ENCODE measurements around the gene METTL15.

The METTL15 gene

DNA sequence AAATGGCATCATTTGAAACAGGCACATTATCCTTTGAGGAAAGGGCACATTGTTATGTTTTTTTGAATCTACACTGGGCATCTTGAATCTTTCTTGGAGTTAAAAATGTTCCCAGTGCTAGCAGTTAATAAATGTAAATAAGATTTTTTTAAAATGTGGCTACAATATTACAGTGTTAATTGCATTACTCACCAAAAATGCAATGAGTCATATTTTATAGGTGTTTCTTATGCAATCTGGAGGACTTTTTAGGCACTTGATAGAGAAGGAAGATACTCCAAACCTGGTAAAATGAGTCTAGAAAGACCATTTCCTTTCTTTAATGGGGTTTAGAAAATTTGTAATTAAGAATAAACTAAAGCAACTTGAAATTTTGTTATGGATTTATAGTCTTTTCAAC, 238.0 kb downstream of the METTL15 start:
- Histone ChIP-seq H3K9ac (ENCODE audit: low read length) (no peak overlapping the region), H3K4me2 (ENCODE audit: low read length) (no peak overlapping the region), H3K79me2 (ENCODE audit: insufficient read depth, low read length) (no peaks in the 10 kb centered on the region), H4K20me1 (ENCODE audit: insufficient read depth, low read length) (no peaks in the 10 kb centered on the region), H3K27ac (ENCODE audit: low read depth, low read length, poor library complexity, severe bottlenecking) (no peak overlapping the region), H3K9me2 (ENCODE audit: low read depth, low read length) (no peaks in the 10 kb centered on the region), H3K4me3 (ENCODE audit: low read depth, low read length, poor library complexity, severe bottlenecking) (no peak overlapping the region), H3F3A (ENCODE audit: insufficient read depth, low read length) (no peaks in the 10 kb centered on the region), H3K36me3 (ENCODE audit: insufficient read depth, low read length) (no peaks in the 10 kb centered on the region), H3K4me1 (ENCODE audit: insufficient read depth, low read length, severe bottlenecking) (no peaks in the 10 kb centered on the region), H3K9me3 (ENCODE audit: low read length) (no peaks in the 10 kb centered on the region), H2AFZ (ENCODE audit: low read length) (no peak overlapping the region), H3K27me3 (ENCODE audit: insufficient read depth, low read length) (no peaks in the 10 kb centered on the region)
- TF ChIP-seq, protein P1, sequence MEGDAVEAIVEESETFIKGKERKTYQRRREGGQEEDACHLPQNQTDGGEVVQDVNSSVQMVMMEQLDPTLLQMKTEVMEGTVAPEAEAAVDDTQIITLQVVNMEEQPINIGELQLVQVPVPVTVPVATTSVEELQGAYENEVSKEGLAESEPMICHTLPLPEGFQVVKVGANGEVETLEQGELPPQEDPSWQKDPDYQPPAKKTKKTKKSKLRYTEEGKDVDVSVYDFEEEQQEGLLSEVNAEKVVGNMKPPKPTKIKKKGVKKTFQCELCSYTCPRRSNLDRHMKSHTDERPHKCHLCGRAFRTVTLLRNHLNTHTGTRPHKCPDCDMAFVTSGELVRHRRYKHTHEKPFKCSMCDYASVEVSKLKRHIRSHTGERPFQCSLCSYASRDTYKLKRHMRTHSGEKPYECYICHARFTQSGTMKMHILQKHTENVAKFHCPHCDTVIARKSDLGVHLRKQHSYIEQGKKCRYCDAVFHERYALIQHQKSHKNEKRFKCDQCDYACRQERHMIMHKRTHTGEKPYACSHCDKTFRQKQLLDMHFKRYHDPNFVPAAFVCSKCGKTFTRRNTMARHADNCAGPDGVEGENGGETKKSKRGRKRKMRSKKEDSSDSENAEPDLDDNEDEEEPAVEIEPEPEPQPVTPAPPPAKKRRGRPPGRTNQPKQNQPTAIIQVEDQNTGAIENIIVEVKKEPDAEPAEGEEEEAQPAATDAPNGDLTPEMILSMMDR (IDR thresholded peaks at IDR 0.05; ENCODE audit: low read length): no peak
- no peak for TF ChIP-seq EZH2 (IDR thresholded peaks at IDR 0.05; ENCODE audit: borderline replicate concordance, low read length)

DNA sequence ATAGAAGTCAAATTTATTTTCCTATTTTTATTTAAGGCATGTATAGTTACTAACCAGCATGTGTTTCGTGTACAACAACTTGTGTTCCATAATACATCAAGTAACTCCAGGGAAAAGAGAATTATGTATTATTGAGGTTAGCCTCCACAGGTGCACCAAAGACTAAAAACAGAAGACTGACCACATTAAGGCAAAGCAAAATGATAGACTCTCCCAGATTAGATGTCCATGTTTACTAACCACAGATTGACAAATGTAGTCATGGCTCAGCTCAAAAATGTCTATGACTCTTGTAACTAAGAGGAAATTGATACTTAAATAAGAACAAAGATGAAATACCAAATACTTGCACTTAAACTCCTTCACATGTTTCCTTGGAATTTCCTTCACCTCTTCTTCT, 238.5 kb downstream of the METTL15 start:
- H3K9me2 ChIP-seq (ENCODE audit: low read depth, low read length): no peaks in the 10 kb centered on the region
- H3K27me3 ChIP-seq (ENCODE audit: insufficient read depth, low read length): no peaks in the 10 kb centered on the region
- H3K79me2 ChIP-seq (ENCODE audit: insufficient read depth, low read length): no peaks in the 10 kb centered on the region
- H2AFZ ChIP-seq (ENCODE audit: low read length): no peak overlapping the region
- TF ChIP-seq, protein P1 (IDR thresholded peaks at IDR 0.05; ENCODE audit: low read length): no peak
- TF ChIP-seq EZH2 (IDR thresholded peaks at IDR 0.05; ENCODE audit: borderline replicate concordance, low read length): no peak
- H3K4me1 ChIP-seq (ENCODE audit: insufficient read depth, low read length, severe bottlenecking): no peaks in the 10 kb centered on the region
- no peaks in the 10 kb centered on the region for H3K9me3 ChIP-seq (ENCODE audit: low read length)
- no peak overlapping the region for H3K9ac ChIP-seq (ENCODE audit: low read length)
- no peak overlapping the region for H3K4me3 ChIP-seq (ENCODE audit: low read depth, low read length, poor library complexity, severe bottlenecking)
- H3F3A ChIP-seq (ENCODE audit: insufficient read depth, low read length): no peaks in the 10 kb centered on the region
- no peaks in the 10 kb centered on the region for H3K36me3 ChIP-seq (ENCODE audit: insufficient read depth, low read length)
- no peak overlapping the region for H3K4me2 ChIP-seq (ENCODE audit: low read length)
- no peaks in the 10 kb centered on the region for H4K20me1 ChIP-seq (ENCODE audit: insufficient read depth, low read length)
- no peak overlapping the region for H3K27ac ChIP-seq (ENCODE audit: low read depth, low read length, poor library complexity, severe bottlenecking)

DNA sequence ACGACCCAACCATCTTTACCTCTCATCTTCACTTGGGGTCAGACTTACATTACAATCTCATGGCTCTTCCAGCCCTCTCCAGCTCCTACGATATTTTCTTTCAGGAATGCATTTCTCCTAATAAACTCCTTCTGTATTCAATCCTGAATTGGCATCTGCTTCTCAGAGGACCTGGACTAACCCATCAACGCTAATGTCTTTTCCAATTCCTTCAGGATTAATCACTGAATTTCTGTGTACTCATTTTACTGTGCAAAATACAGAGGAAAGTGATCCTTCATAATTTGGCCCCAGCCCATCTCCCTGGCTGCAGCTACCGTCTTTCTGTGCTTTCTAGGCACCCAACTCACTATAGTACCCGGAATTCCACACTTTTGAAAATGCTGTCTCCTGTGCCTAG, 239.2 kb downstream of the METTL15 start:
- no peak overlapping the region for H3K4me3 ChIP-seq (ENCODE audit: low read depth, low read length, poor library complexity, severe bottlenecking)
- no peaks in the 10 kb centered on the region for H3F3A ChIP-seq (ENCODE audit: insufficient read depth, low read length)
- no peaks in the 10 kb centered on the region for H3K27me3 ChIP-seq (ENCODE audit: insufficient read depth, low read length)
- no peaks in the 10 kb centered on the region for H4K20me1 ChIP-seq (ENCODE audit: insufficient read depth, low read length)
- no peaks in the 10 kb centered on the region for H3K79me2 ChIP-seq (ENCODE audit: insufficient read depth, low read length)
- H2AFZ ChIP-seq (ENCODE audit: low read length): no peak overlapping the region
- H3K27ac ChIP-seq (ENCODE audit: low read depth, low read length, poor library complexity, severe bottlenecking): no peak overlapping the region
- no peaks in the 10 kb centered on the region for H3K4me1 ChIP-seq (ENCODE audit: insufficient read depth, low read length, severe bottlenecking)
- H3K4me2 ChIP-seq (ENCODE audit: low read length): no peak overlapping the region
- no peaks in the 10 kb centered on the region for H3K9me3 ChIP-seq (ENCODE audit: low read length)
- H3K36me3 ChIP-seq (ENCODE audit: insufficient read depth, low read length): no peaks in the 10 kb centered on the region
- no peaks in the 10 kb centered on the region for H3K9me2 ChIP-seq (ENCODE audit: low read depth, low read length)
- no peak for TF ChIP-seq EZH2 (IDR thresholded peaks at IDR 0.05; ENCODE audit: borderline replicate concordance, low read length)
- TF ChIP-seq, protein P1 (IDR thresholded peaks at IDR 0.05; ENCODE audit: low read length): no peak
- H3K9ac ChIP-seq (ENCODE audit: low read length): no peak overlapping the region

All from OCI-LY1 (cell line).